ENCODE measurements around the gene ABCB9.
A peak's percentile ranks its signal among the peaks of the same experiment; 100 is the strongest.
"Not testable (repeated sequence)": the region's sequence is repeated elsewhere in the genome, so short reads cannot be mapped to it uniquely, and the experiment has no call there.

Gene ABCB9

GRCh38 chr12:122965851-122966742 lies at the start of gene ABCB9:
Gene ABCB9 (minus strand): TSS chr12:122966463. CDS start chr12:122960235, 6,228 bp downstream.
- in situ Hi-C loops (cut with HindIII; ENCODE audit: low pct_ligation_motif_present, low pct_unique_long_range_greater_than_20kb, low sequenced_read_pairs), result no loop called here

GRCh38 chr12:123014473-123014872 lies 48.2 kb upstream of the ABCB9 start:
- in situ Hi-C loops (cut with HindIII; ENCODE audit: low pct_ligation_motif_present, low pct_unique_long_range_greater_than_20kb, low sequenced_read_pairs); DNase-seq: not testable (repeated sequence)

More at GRCh38 chr12:122965851-122966742, at the start of gene ABCB9:
- peak; percentile 98 for DNase-seq

GRCh38 chr12:123013185-123014095 lies 47.2 kb upstream of the ABCB9 start:
- in situ Hi-C loops (cut with HindIII; ENCODE audit: low pct_ligation_motif_present, low pct_unique_long_range_greater_than_20kb, low sequenced_read_pairs), result no loop called here

GRCh38 chr12:123011701-123012100 lies 45.4 kb upstream of the ABCB9 start:
- in situ Hi-C loops (cut with HindIII; ENCODE audit: low pct_ligation_motif_present, low pct_unique_long_range_greater_than_20kb, low sequenced_read_pairs), result no loop called here
- DNase-seq, result no peak

More at GRCh38 chr12:123013185-123014095, 47.2 kb upstream of the ABCB9 start:
- DNase-seq, result no peak

GRCh38 chr12:123010681-123011080 lies 44.4 kb upstream of the ABCB9 start:
- in situ Hi-C loops (cut with HindIII; ENCODE audit: low pct_ligation_motif_present, low pct_unique_long_range_greater_than_20kb, low sequenced_read_pairs), result no loop called here

GRCh38 chr12:123010110-123010509 lies 43.8 kb upstream of the ABCB9 start:
- in situ Hi-C loops (cut with HindIII; ENCODE audit: low pct_ligation_motif_present, low pct_unique_long_range_greater_than_20kb, low sequenced_read_pairs), result no loop called here
- no peak for DNase-seq

More at GRCh38 chr12:123010681-123011080, 44.4 kb upstream of the ABCB9 start:
- no peak for DNase-seq

GRCh38 chr12:123006977-123007376 lies 40.7 kb upstream of the ABCB9 start:
- DNase-seq, result no peak
- in situ Hi-C loops (cut with HindIII; ENCODE audit: low pct_ligation_motif_present, low pct_unique_long_range_greater_than_20kb, low sequenced_read_pairs), result no loop called here

GRCh38 chr12:123005081-123005626 lies 38.9 kb upstream of the ABCB9 start:
- in situ Hi-C loops (cut with HindIII; ENCODE audit: low pct_ligation_motif_present, low pct_unique_long_range_greater_than_20kb, low sequenced_read_pairs), result no loop called here
- no peak for DNase-seq

GRCh38 chr12:123004287-123004686 lies 38.0 kb upstream of the ABCB9 start:
- DNase-seq, result no peak
- in situ Hi-C loops (cut with HindIII; ENCODE audit: low pct_ligation_motif_present, low pct_unique_long_range_greater_than_20kb, low sequenced_read_pairs), result no loop called here

- in situ Hi-C loops (cut with HindIII; ENCODE audit: low pct_ligation_motif_present, low pct_unique_long_range_greater_than_20kb, low sequenced_read_pairs), result no loop called here
- DNase-seq, result no peak
These were observed 37.0 kb upstream of the ABCB9 start for GRCh38 chr12:123003257-123003656.

GRCh38 chr12:123001464-123001863 lies 35.2 kb upstream of the ABCB9 start:
- no peak for DNase-seq
- in situ Hi-C loops (cut with HindIII; ENCODE audit: low pct_ligation_motif_present, low pct_unique_long_range_greater_than_20kb, low sequenced_read_pairs), result no loop called here

- no peak for DNase-seq
- in situ Hi-C loops (cut with HindIII; ENCODE audit: low pct_ligation_motif_present, low pct_unique_long_range_greater_than_20kb, low sequenced_read_pairs), result no loop called here
These were observed 34.3 kb upstream of the ABCB9 start for GRCh38 chr12:123000578-123000977.

- in situ Hi-C loops (cut with HindIII; ENCODE audit: low pct_ligation_motif_present, low pct_unique_long_range_greater_than_20kb, low sequenced_read_pairs), result no loop called here
- DNase-seq, result no peak
These were observed 33.7 kb upstream of the ABCB9 start for GRCh38 chr12:122999986-123000420.

GRCh38 chr12:122999196-122999946 lies 33.1 kb upstream of the ABCB9 start:
- in situ Hi-C loops (cut with HindIII; ENCODE audit: low pct_ligation_motif_present, low pct_unique_long_range_greater_than_20kb, low sequenced_read_pairs), result no loop called here
- no peak for DNase-seq

GRCh38 chr12:122998316-122998715 lies 32.1 kb upstream of the ABCB9 start:
- DNase-seq, result no peak
- in situ Hi-C loops (cut with HindIII; ENCODE audit: low pct_ligation_motif_present, low pct_unique_long_range_greater_than_20kb, low sequenced_read_pairs), result no loop called here

- in situ Hi-C loops (cut with HindIII; ENCODE audit: low pct_ligation_motif_present, low pct_unique_long_range_greater_than_20kb, low sequenced_read_pairs), result no loop called here
These were observed 31.3 kb upstream of the ABCB9 start for GRCh38 chr12:122997343-122998250.

GRCh38 chr12:122996621-122997342 lies 30.5 kb upstream of the ABCB9 start:
- no peak for DNase-seq
- in situ Hi-C loops (cut with HindIII; ENCODE audit: low pct_ligation_motif_present, low pct_unique_long_range_greater_than_20kb, low sequenced_read_pairs), result no loop called here

More at GRCh38 chr12:122997343-122998250, 31.3 kb upstream of the ABCB9 start:
- DNase-seq, result no peak

Data from ACHN (cell line).